ENCODE measurements around the gene RAI1.
"Not testable (repeated sequence)": the region's sequence is repeated elsewhere in the genome, so short reads cannot be mapped to it uniquely, and the experiment has no call there.

Gene RAI1

DNA sequence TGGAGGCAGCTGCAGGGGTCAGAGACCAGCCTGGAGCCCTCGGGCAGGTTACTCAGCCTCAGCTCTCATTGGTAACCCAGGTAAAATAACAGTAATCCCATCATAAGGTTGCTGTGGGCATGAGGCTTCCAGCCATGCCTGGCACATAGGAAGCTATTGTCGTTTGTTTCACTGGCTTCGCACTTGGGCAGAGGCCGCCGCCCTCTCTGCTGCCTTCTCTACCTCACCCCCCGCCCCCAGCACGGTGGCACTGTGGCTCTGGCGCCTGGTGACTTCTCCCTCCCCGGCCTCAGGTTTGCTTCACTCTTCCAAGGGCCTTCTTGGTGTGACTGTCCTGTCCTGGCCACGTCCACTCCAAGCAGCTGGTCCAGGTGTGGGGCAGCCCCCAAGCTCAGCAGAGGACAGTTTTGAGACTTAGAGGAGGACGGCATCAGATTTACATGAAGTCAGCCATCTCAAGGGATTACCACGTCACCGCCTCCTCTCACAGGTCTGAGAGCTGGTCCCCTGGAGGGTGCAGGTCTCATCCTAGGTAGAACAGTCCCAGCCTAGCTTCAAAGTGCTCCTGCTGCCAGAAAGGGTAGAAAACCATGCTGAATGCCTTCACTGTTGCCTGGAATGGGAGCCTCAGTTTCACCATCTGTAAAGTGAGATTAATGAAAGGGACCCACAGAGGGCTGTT is 120.7 kb downstream of the RAI1 start:
- no peak for DNase-seq (ENCODE audit: low spot score)
- TF ChIP-seq, protein P1, sequence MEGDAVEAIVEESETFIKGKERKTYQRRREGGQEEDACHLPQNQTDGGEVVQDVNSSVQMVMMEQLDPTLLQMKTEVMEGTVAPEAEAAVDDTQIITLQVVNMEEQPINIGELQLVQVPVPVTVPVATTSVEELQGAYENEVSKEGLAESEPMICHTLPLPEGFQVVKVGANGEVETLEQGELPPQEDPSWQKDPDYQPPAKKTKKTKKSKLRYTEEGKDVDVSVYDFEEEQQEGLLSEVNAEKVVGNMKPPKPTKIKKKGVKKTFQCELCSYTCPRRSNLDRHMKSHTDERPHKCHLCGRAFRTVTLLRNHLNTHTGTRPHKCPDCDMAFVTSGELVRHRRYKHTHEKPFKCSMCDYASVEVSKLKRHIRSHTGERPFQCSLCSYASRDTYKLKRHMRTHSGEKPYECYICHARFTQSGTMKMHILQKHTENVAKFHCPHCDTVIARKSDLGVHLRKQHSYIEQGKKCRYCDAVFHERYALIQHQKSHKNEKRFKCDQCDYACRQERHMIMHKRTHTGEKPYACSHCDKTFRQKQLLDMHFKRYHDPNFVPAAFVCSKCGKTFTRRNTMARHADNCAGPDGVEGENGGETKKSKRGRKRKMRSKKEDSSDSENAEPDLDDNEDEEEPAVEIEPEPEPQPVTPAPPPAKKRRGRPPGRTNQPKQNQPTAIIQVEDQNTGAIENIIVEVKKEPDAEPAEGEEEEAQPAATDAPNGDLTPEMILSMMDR (IDR thresholded peaks at IDR 0.05; ENCODE audit: extremely low read depth, missing control alignments) = no peak

DNA sequence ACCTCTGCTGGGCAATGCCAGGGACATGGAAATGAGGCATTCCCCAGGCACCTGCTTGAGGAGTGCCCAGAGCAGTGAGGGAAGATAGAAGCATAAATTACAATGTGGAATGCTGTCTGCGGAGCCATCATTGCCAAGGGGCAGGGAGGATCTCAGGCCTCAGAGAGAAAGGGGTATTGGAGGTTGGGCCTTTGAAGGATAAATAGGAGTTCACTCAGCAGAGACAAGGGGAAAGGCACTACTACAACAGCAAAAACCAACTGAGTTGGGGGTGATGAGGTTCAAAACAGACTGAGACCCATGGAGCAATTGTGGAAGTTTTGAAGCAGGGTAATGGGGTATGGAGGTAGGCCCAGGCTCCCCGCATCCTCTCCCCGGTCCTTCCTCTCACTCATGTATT is 122.7 kb downstream of the RAI1 start:
- no peak for DNase-seq (ENCODE audit: low spot score)
- TF ChIP-seq, protein P1 (IDR thresholded peaks at IDR 0.05; ENCODE audit: extremely low read depth, missing control alignments) = no peak

DNA sequence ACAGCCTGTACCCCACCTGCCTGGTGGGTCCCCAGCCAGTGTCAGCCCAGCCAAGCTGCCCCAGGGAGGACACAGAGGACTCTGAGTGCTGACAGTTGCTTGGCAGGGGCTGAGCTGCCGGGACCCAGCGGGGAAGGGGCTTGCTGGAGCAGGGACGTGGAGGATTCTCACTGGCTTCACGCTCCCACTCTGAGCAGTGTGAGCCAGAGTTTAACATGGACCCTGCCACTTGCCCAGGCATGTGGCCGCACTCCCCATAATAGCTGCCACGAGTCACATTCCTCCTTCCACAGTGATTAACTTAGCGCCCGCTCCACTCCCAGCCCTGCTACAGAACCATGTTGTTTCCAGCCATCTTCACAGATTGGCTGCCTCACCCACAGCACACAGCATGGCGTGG is 124.3 kb downstream of the RAI1 start:
- TF ChIP-seq, protein P1 (IDR thresholded peaks at IDR 0.05; ENCODE audit: extremely low read depth, missing control alignments) = no peak
- no peak for DNase-seq (ENCODE audit: low spot score)

DNA sequence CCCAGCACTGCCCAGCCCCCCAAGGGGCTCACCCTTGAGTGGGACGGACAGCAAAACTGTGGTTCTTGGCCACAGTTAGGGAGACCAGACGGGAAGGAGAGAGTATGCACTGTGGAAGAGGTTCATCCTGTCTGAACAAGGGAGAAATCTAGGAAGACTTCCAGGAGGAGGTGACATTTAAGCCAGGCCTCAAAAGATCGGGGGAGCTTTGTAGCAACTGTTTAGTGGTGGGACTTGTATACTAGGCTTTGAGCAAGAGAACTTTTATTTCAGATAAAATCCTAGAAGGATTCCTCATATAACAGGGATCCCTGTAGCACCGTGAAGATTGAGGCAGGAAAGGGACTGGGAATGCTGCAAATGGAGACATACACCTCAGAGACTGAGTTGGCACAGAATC is 124.8 kb downstream of the RAI1 start:
- TF ChIP-seq, protein P1 (IDR thresholded peaks at IDR 0.05; ENCODE audit: extremely low read depth, missing control alignments) = no peak

DNA sequence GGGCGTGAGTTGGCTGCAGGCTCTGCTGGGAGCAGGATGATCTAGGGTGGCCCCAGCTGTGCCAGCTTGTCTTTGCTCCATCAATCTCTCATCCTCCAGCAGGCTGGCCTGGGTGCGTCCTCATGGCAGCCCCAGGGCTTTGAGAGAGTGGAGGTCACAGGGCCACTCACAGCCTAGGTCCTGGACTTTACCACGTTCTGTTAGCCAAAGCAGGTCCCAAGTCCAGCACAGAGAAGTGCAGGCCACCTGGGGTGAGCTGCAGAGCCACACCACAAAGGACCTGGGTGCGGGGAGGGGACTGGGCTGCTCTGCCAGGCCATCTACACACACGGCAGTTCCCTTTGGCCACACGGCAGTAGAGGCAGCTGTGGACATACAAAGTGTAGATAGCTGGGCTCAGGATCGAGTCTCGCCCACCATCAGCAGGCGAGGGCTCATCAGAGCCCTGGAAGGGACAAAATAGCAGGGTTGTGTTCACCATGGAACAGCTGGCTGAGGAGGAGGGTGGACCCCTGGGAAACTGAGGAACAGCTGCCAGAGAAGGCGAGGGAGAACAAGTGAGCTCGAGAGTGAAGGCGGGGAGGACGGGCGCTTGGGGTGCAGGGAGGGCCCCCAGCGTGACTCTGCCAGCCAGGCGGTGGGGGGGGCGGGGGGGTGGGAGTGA is 125.5 kb downstream of the RAI1 start:
- TF ChIP-seq, protein P1 (IDR thresholded peaks at IDR 0.05; ENCODE audit: extremely low read depth, missing control alignments) = no peak

More for the DNA sequence above, 124.8 kb downstream of the RAI1 start:
- no peak for DNase-seq (ENCODE audit: low spot score)

DNA sequence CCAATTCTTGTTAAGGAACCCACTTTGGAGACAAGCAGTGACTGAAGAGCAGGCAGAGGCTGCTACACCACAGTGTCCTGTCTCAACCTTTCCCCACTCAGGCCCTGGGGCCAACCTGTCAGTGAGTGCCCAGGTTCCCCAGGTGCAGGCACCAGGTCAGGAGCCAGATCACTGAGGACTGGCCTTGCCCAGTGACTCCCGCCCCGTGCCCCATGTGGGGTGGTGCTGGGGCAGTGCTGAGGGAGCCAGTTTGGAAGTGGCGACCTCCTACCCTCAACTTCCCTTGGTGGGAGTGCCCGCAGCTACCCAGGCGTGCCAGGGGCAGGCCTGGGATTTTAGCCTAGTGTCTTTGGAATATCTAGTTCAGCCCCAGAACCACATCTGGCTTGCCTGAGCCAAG is 126.2 kb downstream of the RAI1 start:
- TF ChIP-seq, protein P1 (IDR thresholded peaks at IDR 0.05; ENCODE audit: extremely low read depth, missing control alignments) = no peak
- no peak for DNase-seq (ENCODE audit: low spot score)

More for the DNA sequence above, 125.5 kb downstream of the RAI1 start:
- no peak for DNase-seq (ENCODE audit: low spot score)

DNA sequence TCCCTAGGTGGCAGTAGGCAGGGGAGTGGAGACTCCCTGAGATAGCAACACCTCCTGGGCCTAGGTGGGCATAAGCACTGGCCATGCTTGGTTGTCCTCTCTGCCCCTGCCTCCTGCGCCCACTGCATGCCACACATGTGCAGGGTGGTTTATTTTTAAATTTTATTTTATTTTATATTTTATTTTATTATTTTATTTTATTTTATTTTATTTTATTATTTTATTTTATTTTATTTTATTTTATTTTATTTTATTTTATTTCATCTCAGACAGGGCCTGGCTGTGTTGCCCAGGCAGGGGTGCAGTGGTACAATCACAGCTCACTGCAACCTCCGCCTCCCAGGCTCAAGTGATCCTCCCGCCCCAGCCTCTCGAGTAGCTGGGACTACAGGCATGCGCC is 126.9 kb downstream of the RAI1 start:
- DNase-seq (ENCODE audit: low spot score) = not testable (repeated sequence)

Measured in GM20000 (cell line).